PC-3 (cell line): ENCODE measurements around the gene ESYT3. TPM values are rescaled to one million over a fixed set of nuclear protein-coding genes. Genes with fewer than 3 reads are reported as not detected.
A peak's percentile ranks its signal among the peaks of the same experiment; 100 is the strongest.

ENCODE experiments used
- ATAC-seq: fragments of 200-7000 bp; cut with Tn5 transposase; 2 replicates; pipeline ENCODE4 v1.9.1; 2020; ENCODE audit warnings: mild to moderate bottlenecking, moderate library complexity
- BruUV-seq: library from RNA; stranded (reverse); fragments of 400-500 nt; replicated peaks from 2 replicates; lab custom pipeline; 2021; lab: Mats Ljungman, UMichigan
- CTCF ChIA-PET: fragments of 300-600 bp; sonication (Branson Sonifier 250); formaldehyde crosslinking; loops from one replicate; lab custom pipeline; 2022; ENCODE audit warnings: antibody characterized with exemption; lab: Charles Lee
- POLR2A ChIA-PET: fragments of 300-600 bp; sonication (Branson Sonifier 250); formaldehyde crosslinking; loops from one replicate; lab custom pipeline; 2022; ENCODE audit warnings: antibody characterized with exemption; ENCODE audit not compliant: unreplicated experiment; lab: Charles Lee
- DNase-seq: peaks from one replicate; pipeline ENCODE4 v3.0.0-alpha.2; 2015
- H2AFZ ChIP-seq: fragments of 300-600 bp; sonication (generic); 2 replicates; pipeline ENCODE4 v1.6.0; 2016; ENCODE audit warnings: antibody characterized with exemption, low read length
- H3F3A ChIP-seq: fragments of 300-600 bp; sonication (generic); one replicate; pipeline ENCODE4 v1.6.0; 2017; ENCODE audit warnings: antibody characterized with exemption, low read length, control low read depth, mild to moderate bottlenecking; ENCODE audit not compliant: unreplicated experiment
- H3K27ac ChIP-seq: fragments of 300-600 bp; sonication (generic); 2 replicates; pipeline ENCODE4 v1.5.1; 2016; ENCODE audit warnings: mild to moderate bottlenecking, low read length
- H3K27me3 ChIP-seq: fragments of 300-600 bp; sonication (generic); 2 replicates; pipeline ENCODE4 v1.6.1; 2016; ENCODE audit warnings: low read length, mixed read lengths
- H3K36me3 ChIP-seq: fragments of 300-600 bp; sonication (generic); 2 replicates; pipeline ENCODE4 v1.6.1; 2016; ENCODE audit warnings: low read depth, mixed run types, low read length, mixed read lengths
- H3K4me1 ChIP-seq: fragments of 300-600 bp; sonication (generic); 2 replicates; pipeline ENCODE4 v1.5.1; 2016; ENCODE audit warnings: low read length; ENCODE audit not compliant: insufficient read depth
- H3K4me2 ChIP-seq: fragments of 300-600 bp; sonication (generic); 2 replicates; pipeline ENCODE4 v1.6.0; 2016; ENCODE audit warnings: low read length
- H3K4me3 ChIP-seq: fragments of 300-600 bp; sonication (generic); 2 replicates; pipeline ENCODE4 v1.5.1; 2016; ENCODE audit warnings: mild to moderate bottlenecking, low read length, mixed read lengths
- H3K79me2 ChIP-seq: fragments of 300-600 bp; sonication (generic); 2 replicates; pipeline ENCODE4 v1.6.1; 2017; ENCODE audit warnings: low read length, mixed read lengths
- H3K9ac ChIP-seq: fragments of 300-600 bp; sonication (generic); 2 replicates; pipeline ENCODE4 v1.6.0; 2016; ENCODE audit warnings: mild to moderate bottlenecking, low read length
- H3K9me2 ChIP-seq: fragments of 300-600 bp; sonication (generic); replicated peaks from 2 replicates; pipeline ENCODE4 v1.6.1; 2016; ENCODE audit warnings: mixed run types, low read length, mixed read lengths
- H3K9me3 ChIP-seq: fragments of 300-600 bp; sonication (generic); 2 replicates; pipeline ENCODE4 v1.6.1; 2016; ENCODE audit warnings: low read length, mixed read lengths
- H4K20me1 ChIP-seq: fragments of 300-600 bp; sonication (generic); 2 replicates; pipeline ENCODE4 v1.6.1; 2016; ENCODE audit warnings: low read length, mixed read lengths
- EZH2 ChIP-seq: fragments of 300-600 bp; sonication (generic); IDR thresholded peaks from one replicate; pipeline ENCODE4 v1.6.1; 2017; ENCODE audit warnings: antibody characterized with exemption, mild to moderate bottlenecking, low read length; ENCODE audit not compliant: unreplicated experiment
- EZH2phosphoT487 ChIP-seq: fragments of 300-600 bp; sonication (generic); IDR thresholded peaks from 2 replicates; pipeline ENCODE4 v1.6.1; 2018; ENCODE audit warnings: mild to moderate bottlenecking, antibody characterized with exemption, low read length, borderline replicate concordance
- intact Hi-C: fragments of 100-400 bp; cut with micrococcal nuclease; formaldehyde crosslinking; loops from 2 replicates; pipeline ENCODE4 v1.9.0; 2023
- total RNA-seq: library from RNA; depleted of rRNA; stranded (reverse); fragments of >200 nt; gene quantifications from 2 replicates; pipeline ENCODE4 v1.2.3, GENCODE V29; 2014
- TF ChIP-seq, protein P1 (sequence below): fragments of 300-600 bp; sonication (generic); conservative IDR thresholded peaks from 2 replicates; pipeline ENCODE4 v1.5.1; 2017; ENCODE audit warnings: antibody characterized with exemption, low read depth, mild to moderate bottlenecking, low read length

ESYT3 gene
- total RNA-seq, 1 experiment from 2014 or later, result 1.6 TPM

DNA sequence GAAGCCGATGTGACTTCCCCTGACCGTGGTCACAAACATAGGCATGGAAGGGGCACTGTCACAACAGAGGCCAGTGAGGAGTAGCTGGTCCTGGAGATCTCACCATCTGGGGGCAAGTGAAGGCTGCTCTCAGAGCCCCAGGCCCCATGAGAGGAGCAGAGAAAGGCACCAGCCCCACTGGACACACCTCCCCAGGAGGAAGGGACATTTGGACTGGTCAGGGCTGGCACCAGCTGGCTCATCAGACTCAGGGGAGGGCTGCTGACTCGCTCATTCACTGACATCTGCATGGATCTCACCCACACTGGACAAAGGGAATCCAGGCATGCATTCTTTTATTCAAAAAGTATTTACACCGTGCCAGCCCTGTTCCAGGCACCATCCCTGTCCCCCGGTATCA, 26.8 kb downstream of the ESYT3 start:
- Histone ChIP-seq H3K4me1 (no peaks in the 10 kb centered on the region), H3K9me3 (no peaks in the 10 kb centered on the region), H3K79me2 (no peaks in the 10 kb centered on the region), H2AFZ (no peak overlapping the region), H3F3A (no peaks in the 10 kb centered on the region), H3K36me3 (no peaks in the 10 kb centered on the region), H3K4me3 (no peak overlapping the region), H3K9ac (no peak overlapping the region), H3K9me2 (no peaks in the 10 kb centered on the region), H3K4me2 (no peak overlapping the region), H4K20me1 (no peaks in the 10 kb centered on the region), H3K27ac (no peak overlapping the region), H3K27me3 (no peaks in the 10 kb centered on the region)
- ChIA-PET CTCF (no interaction called here), POLR2A (no interaction called here)
- BruUV-seq, result no TSS peak
- intact Hi-C loops, result loop anchor here (5.0 to 10.0 kb wide), 3 partner anchors 131 to 461 kb away; partner anchors contain the start of gene CEP70
- ATAC-seq (peak; percentile 54), DNase-seq (no peak)
- TF ChIP-seq, protein P1, sequence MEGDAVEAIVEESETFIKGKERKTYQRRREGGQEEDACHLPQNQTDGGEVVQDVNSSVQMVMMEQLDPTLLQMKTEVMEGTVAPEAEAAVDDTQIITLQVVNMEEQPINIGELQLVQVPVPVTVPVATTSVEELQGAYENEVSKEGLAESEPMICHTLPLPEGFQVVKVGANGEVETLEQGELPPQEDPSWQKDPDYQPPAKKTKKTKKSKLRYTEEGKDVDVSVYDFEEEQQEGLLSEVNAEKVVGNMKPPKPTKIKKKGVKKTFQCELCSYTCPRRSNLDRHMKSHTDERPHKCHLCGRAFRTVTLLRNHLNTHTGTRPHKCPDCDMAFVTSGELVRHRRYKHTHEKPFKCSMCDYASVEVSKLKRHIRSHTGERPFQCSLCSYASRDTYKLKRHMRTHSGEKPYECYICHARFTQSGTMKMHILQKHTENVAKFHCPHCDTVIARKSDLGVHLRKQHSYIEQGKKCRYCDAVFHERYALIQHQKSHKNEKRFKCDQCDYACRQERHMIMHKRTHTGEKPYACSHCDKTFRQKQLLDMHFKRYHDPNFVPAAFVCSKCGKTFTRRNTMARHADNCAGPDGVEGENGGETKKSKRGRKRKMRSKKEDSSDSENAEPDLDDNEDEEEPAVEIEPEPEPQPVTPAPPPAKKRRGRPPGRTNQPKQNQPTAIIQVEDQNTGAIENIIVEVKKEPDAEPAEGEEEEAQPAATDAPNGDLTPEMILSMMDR, result no peak
- TF ChIP-seq EZH2phosphoT487 (no peak), EZH2 (no peak)

DNA sequence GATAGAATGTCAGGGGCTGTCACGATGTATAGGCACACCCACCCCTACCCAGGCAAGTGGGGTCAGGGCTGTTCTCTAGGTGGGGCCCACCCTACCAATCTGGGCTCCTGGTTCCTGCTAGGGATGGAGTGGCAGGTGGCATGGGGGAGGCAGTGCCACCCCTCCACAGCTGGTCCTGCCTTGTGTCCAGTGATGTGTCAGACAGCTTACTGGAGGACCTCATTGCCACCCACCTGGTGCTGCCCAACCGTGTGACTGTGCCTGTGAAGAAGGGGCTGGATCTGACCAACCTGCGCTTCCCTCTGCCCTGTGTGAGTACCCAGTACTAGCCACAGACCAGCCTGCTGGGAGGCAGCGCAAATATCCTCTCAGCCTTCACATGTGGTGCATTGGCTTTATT, 27.5 kb downstream of the ESYT3 start:
- H2AFZ ChIP-seq, result no peak overlapping the region
- DNase-seq (no peak), ATAC-seq (no peak)
- H3K27me3 ChIP-seq, result no peaks in the 10 kb centered on the region
- POLR2A ChIA-PET, result no interaction called here
- H3K9me3 ChIP-seq, result no peaks in the 10 kb centered on the region
- no peaks in the 10 kb centered on the region for H3K9me2 ChIP-seq
- H4K20me1 ChIP-seq, result no peaks in the 10 kb centered on the region
- H3K36me3 ChIP-seq, result no peaks in the 10 kb centered on the region
- H3K4me3 ChIP-seq, result no peak overlapping the region
- CTCF ChIA-PET, result no interaction called here
- BruUV-seq, result no TSS peak
- no peaks in the 10 kb centered on the region for H3K79me2 ChIP-seq
- H3K4me1 ChIP-seq, result no peaks in the 10 kb centered on the region
- TF ChIP-seq, protein P1, result no peak
- no peak for TF ChIP-seq EZH2
- no peak for TF ChIP-seq EZH2phosphoT487
- no peak overlapping the region for H3K9ac ChIP-seq
- H3F3A ChIP-seq, result no peaks in the 10 kb centered on the region
- H3K27ac ChIP-seq, result no peak overlapping the region
- intact Hi-C loops, result loop anchor here (2.0 to 10.0 kb wide), 4 partner anchors 33 to 460 kb away; partner anchors contain the start of gene CEP70
- no peak overlapping the region for H3K4me2 ChIP-seq

DNA sequence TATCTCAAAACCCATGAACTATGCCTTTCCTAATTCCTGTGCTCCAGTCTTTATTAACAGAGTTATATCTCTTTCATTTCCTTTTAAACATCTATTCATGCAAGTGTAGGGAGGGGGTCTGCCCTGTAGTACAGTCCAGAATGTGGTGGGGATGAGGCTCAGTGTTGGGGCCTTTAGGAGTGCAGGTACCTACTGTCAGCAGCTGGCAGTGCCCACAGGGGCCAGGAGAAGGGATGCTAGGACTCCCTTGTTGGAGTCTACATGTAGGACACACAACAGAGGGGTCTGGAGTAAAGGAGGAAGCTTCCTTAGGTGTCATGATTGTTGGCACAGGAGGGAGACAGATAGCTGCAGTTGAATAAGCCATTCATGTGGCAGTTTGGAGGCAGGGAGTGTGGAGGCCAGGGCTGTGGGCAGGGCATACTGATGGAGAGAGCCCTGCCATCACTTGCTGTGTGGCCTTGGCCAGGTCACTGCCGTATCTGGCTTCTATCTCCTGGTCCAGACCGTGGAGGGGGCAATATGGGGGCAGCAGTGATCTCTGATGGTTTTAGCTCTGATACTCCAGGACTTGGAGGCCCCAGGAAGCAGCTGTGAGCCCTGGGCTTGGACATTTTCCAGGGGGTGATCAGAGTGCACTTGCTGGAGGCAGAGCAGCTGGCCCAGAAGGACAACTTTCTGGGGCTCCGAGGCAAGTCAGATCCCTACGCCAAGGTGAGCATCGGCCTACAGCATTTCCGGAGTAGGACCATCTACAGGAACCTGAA, 29.5 kb downstream of the ESYT3 start:
- H3K79me2 ChIP-seq, result no peaks in the 10 kb centered on the region
- H3F3A ChIP-seq, result no peaks in the 10 kb centered on the region
- no peak overlapping the region for H3K4me2 ChIP-seq
- intact Hi-C loops, result loop anchor here (2.0 to 10.0 kb wide), 4 partner anchors 31 to 458 kb away; partner anchors contain the start of gene CEP70
- no peaks in the 10 kb centered on the region for H3K9me2 ChIP-seq
- H3K4me3 ChIP-seq, result no peak overlapping the region
- H4K20me1 ChIP-seq, result no peaks in the 10 kb centered on the region
- ATAC-seq (no peak), DNase-seq (no peak)
- ChIA-PET CTCF (no interaction called here), POLR2A (no interaction called here)
- TF ChIP-seq EZH2phosphoT487 (no peak), EZH2 (no peak)
- TF ChIP-seq, protein P1, result no peak
- BruUV-seq, result no TSS peak
- H3K9ac ChIP-seq, result no peak overlapping the region
- H3K4me1 ChIP-seq, result peaks cover 7% of the 10 kb centered on the region
- no peaks in the 10 kb centered on the region for H3K27me3 ChIP-seq
- H3K9me3 ChIP-seq, result no peaks in the 10 kb centered on the region
- no peak overlapping the region for H2AFZ ChIP-seq
- no peak overlapping the region for H3K27ac ChIP-seq
- no peaks in the 10 kb centered on the region for H3K36me3 ChIP-seq
